HG02763 (cell line): Measurements from ENCODE around the gene TOMM5.

Source experiments
- ATAC-seq: cut with Tn5 transposase; IDR thresholded peaks from one replicate; pipeline ENCODE4 v1.9.1; 2021; ENCODE audit warnings: mild to moderate bottlenecking, moderate library complexity; ENCODE audit not compliant: unreplicated experiment

TOMM5 gene

DNA sequence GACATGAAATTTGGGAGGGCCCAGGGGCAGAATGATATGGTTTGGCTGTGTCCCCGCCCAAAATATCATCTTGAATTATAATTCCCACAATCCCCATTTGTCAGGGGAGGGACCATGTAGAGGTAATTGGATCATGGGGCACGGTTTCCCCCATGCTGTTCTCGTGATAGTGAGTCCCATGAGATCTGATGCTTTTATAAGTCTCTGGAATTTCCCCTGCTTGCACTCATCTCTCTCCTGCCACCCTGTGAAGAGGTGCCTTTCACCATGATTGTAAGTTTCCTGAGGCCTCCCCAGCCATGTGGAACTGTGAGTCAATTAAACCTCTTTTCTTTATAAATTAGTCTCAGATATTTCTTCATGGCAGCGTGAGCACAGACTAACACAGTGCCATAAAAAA lies 27.5 kb downstream of the TOMM5 start:
- ATAC-seq: no peak

DNA sequence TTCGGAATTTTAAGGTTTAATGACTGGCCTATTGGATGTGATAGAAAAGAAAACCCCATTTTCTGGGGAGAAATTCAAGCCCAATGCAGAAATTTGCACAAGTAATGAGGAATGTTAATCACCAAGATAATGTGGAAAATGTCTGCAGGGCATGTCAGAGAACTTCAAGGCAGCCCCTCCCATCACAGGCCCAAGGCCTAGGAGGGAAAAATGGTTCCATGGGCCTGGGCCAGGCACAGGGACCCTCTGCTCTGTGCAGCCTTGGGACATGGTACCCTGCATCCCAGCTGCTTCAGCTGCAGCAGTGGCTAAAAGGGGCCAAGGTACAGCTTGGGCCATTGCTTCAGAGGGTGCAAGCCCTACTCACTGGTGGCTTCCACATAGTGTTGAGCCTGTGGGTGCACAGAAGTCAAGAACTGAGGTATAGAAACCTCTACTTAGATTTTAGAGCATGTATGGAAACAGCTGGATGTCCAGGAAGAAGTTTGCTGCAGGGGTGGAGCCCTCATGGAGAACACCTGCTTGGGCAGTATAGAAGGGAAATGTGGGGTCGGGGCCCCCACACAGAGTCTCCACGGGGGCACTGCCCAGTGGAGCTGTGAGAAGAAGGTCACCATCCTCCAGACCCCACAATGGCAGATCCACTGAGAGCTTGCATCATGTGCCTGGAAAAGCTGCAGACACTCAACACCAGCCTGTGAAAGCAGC lies 28.4 kb downstream of the TOMM5 start:
- ATAC-seq: no peak

DNA sequence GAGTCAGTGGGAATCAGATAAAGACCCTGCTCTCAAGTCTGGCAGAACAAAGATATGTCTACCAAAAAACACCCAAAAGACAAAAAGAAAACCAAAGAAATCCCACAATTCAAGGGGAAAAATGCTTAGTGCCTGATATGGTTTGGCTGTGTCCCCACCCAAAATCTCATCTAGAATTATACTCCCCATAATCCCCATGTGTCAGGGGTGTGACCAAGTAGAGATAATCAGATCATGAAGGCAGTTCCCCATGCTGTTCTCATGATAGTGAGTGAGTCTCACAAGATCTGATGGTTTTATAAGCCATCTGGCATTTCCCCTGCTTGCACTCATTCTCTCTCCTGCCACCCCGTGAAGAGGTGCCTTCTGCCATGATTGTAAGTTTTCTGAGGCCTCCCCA lies 29.6 kb downstream of the TOMM5 start:
- ATAC-seq: no peak

DNA sequence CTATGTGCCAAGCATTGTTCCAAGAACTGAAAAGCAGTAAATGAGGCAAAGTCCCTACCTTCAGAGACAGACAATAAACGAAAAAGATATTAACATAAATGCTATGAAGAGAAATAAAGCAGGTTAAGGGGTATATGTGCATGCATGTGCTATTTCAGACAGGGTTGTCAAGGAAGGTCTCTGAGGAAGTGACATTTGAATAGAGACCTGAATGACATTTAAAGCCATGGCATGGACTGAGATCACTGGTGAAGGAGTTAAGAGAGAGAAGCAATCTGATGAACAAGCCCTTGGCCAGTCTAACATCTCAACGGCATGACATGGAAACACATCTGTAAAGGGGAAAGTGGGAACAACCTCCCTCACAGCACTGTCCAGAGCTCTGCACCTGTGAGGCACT lies 30.7 kb downstream of the TOMM5 start:
- no peak for ATAC-seq

DNA sequence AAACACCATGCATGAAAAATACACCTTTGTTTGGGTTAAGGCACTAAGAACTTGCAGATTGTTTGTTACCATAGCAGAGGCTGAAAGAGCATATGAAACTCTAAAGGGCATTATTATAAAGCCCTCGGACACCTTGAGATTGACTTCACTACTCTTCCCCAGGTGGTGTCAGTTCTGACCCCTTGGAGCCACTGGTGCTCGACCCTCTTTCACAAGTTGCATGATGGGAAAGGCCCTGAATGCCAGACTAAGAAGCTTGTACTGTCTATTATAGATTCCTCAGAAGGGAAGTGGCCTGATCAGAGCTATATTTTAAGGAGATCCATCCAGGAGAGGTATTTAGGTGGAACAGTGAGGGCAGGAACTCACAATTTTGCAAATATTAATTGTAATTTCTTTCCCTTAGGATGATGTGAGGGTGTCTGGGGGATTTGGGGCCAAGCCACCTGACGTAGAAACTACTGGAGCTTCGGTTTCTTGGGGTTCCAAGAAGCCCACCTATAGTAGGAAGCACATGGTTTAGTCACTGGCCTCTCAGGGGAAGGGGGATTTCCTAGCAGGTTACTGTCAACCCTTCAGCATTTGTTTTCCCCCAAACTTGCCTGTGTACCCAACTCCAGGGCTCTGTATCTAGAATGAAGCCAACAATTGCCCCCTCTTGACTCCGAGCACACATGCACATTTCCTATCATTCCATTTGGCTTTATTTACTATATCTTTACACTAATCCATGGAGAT lies 32.4 kb downstream of the TOMM5 start:
- no peak for ATAC-seq

DNA sequence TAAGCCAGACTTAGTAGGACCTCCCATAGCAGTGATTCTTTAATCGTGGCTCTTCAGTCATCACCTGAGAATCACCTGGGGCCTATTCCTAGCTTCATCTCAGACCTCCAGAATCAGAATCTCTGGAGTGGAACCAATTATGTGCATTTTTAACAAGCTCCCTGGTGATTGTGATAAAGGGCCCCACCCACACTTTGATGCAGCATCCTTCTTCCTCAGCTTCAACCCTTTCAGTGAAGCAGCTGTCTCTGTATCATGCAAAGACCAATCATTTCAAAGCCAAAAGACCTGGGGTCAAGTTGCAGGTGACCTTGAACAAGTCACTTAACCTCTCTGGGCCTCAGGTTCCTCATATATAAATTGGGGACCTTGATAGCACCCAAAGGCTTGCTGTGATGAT lies 33.3 kb downstream of the TOMM5 start:
- no peak for ATAC-seq

DNA sequence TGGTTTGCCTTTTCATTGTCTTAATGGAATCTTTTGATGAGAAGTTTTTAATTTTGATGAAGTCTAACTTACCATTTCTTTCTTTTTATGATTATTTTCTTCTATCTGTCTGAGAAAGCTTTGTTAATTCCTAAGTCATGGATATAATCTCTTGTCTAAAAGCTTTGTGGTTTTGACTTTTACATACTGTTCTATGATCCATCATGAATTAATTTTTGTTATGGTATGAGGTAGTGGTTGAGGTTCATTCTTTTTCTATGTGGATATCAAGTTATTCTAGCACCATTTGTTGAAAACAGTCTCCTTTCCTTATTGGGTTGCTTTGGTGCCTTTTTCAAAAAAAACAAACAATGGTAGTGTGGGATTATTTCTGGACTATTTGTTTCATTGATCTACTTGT lies 36.6 kb downstream of the TOMM5 start:
- no peak for ATAC-seq

DNA sequence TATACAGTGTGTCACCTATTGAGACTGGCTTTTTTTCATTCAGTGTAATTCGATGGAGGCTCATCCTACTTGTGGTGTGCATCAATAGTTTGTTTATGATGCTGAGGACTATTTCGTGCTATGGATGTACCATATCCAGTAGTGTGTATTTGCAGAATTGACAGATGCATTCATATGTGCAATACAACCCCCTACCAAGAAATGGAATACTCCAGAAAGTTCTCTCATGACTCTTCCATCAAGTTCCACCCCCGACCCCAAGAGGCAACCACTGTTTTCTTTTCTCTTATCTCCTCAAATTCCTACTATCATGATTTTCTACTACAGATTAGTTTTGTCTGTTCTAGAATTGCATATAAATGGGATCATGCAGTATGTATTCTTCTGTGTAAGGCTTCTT lies 38.1 kb downstream of the TOMM5 start:
- no peak for ATAC-seq

DNA sequence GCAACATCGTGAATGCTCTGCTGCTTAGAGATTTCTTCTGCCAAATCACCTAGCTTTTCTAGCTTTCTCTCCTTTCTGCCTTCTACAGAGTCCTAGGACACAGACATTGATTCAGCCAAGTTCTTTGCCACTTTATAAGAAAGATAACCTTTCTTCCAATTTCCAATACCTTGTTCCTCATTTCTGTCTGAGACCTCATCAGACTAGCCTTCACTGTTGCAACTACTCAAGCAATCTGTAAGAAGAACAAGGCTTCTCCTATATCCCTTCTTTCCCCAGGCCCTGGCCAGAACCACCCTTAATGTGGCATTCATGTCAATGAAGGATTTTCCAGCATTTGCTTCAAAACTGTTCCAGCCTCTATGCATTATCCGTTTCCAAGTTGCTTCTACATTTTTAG lies 40.5 kb downstream of the TOMM5 start:
- no peak for ATAC-seq

DNA sequence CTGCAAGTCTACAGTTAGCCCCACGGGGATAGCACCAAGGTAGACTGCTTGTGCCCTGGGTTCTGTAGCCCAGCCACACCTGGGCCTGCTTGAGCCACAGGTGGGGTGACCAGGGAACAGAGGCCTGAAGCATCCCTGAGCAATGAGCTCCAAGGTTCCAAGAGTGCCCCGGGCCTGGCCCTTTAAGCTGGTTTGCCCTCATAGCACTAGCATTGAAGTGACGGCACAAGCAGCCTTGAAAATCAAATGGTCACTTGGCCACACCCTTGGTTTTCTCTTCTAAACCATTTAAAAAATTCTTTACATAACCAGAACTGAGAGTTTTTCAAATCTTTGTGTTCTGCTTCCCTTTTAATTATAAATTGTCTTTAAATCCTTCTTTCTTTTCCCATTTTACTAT lies 40.9 kb downstream of the TOMM5 start:
- no peak for ATAC-seq

DNA sequence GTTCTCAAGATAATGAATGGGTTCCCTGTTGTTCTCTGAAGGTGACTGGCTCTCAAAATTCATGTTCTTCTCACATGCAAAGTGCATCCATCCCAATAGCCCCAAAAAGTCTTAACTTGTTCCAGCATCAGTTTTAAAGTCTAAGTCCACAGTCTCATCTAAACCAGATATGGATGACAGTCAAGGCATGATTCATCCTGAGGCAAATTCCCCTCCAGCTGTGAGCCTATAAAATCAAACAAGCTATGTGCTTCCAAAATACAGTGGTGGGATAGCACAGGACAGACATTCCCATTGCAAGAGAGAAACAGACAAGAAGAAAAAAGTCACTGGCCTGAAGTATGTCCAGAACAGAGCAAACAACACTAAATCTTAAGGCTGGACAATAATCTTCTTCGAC lies 41.6 kb downstream of the TOMM5 start:
- ATAC-seq: no peak

DNA sequence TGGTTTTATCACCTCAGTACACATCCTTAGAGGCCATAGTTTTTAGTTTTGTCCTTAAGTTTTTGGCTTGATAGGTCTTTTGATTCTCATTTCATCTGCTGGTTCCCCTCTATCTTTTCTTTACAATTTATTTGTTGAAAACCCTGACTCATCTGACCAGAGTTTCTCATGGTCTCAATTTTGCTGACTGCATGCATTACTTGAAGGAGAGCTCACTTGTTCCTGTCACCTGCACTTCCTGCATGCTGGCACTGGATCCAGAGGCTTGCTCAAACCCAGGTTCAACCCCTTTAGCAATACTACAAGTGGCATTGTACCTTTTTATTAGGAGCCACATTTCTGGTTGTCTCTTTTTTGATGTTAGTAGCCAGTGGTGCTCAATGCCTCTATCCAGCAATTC lies 42.9 kb downstream of the TOMM5 start:
- ATAC-seq: no peak

DNA sequence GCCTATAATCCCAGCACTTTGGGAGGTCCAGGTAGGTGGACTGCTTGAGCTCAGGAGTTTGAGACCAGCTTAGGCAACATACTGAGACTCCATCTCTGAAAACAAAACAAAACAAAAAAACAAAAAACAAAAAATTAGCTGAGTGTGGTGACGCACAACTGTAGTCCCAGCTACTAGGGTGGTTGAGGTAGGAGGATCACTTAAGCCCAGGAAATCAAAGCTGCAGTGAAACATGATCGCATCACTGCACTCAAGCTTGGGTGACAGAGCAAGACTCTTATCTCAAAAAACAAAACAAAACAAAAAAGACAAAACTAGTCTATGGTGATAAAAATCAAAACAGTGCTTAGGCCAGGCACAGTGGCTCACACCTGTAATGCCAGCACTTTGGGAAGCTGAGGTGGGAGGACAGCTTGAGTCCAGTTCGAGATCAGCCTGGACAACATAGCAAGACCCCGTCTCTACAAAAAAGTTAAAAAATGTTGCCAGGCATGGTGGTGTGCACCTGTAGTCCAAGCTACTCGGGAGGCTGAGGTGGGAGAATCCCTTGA lies 45.0 kb downstream of the TOMM5 start:
- ATAC-seq: no peak

DNA sequence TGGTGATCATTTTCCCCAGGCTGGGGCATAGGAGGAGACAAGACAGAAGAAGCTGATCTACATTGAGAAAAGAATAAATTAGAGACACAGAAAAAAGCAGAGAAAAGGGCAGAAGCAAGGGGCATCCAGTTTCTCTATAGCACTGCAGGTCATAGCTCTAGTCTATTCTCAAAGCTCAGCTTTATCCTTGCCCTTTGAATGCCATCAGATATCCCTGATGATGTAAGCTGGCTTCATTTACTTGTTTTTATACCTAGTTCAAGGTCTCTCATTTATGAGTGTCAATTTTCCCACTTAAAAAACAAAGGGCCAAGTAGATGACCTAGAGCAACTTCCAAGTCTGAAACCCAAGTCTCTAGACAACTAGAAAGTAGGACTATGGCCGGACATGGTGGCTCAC lies 48.9 kb downstream of the TOMM5 start:
- ATAC-seq: no peak

DNA sequence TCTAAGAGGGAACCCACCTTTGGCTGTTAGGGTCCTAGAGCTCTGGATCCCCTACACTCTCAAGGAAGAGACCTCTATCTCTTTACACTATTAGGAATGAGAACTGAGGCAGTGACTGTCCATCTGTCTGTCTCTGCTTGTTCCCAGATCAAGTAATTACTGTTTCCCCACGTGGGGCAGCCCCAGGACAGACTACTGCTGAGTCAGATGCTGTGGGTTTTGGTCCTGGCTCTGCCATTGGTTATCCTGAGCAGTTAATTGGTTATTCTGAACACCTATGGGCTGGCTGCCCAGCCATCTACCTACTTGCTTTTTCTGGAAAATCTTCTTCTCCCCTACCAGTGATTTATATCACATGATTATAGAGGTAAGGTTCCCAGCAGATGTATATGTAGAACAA lies 49.5 kb downstream of the TOMM5 start:
- ATAC-seq: no peak

DNA sequence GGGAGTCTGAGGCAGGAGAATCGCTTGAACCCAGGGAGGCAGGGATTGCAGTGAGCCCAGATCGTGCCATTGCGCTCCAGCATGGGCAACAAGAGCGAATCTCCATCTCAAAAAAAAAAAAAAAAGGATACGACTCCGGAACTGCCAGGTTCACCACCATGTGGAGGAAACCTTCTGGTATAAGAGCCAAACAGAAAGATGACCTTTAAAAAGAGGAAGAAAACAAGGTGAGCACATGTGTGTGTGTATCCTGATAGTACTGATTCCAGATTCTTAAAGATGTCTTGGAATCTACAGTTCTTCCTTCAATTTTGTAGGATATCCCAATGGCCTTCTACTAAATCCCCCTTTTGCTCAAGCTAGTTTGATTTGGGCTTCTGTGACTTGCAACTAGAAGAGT lies 49.9 kb downstream of the TOMM5 start:
- no peak for ATAC-seq

DNA sequence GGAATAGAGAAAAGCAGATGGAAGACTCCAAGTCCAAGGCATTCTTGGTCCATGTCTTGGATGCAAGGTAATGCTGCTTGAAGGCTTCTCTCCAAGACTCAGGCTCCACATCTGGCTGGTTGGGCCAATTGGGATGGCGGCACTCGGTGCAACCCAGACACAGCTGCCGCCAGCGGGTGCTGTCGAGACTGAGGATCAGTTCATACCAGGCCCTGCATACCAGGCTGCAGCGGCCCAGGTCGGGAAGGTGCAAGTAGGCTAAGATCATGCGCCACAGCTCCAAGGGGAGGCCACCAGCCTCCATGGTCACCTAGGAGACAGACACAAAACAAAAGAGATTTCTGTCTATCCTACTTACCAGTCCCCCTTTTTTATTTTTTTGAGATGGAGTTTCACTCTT lies 50.9 kb downstream of the TOMM5 start:
- ATAC-seq: no peak

DNA sequence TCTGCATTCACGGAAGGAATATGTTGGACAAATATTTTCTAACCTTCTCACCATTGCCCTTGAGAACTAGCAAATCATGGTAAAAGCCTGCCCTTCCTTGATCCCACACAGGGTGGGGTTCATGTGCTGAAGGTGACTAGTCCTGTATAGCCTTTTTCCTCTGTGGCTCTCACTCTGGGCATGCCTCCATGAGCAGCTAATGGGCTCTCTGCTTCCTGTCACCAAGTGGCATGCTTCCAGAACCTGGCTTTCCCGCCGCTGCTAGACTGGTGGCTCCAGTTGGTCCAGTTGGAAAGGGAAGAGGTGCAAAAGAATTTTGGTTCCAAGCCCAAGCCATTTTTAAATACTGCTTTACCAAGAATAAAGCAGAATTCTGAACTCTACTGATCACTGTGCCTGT lies 51.8 kb downstream of the TOMM5 start:
- ATAC-seq: no peak

DNA sequence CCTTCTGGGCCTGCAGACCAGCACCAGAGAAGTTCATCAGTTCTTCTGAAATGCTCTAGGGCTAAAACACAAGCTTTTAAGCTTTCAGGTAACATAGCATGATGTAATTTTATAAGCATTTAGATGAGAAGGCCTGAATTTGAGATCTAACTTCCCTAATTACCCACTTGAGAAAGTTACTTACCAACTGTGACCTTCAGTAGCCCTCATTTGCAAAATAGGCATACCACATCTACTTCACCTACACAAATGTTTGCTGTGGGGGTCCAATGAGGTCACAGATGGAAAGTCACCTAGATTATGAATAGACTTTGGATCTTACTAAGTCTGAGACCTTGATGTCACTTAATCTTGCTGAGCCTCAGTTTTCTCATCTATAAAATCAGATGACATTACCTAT lies 52.8 kb downstream of the TOMM5 start:
- no peak for ATAC-seq
